Measurements from ENCODE around the gene SLC29A3. TPM values are rescaled to one million over a fixed set of nuclear protein-coding genes. Genes with fewer than 3 reads are reported as not detected.

The SLC29A3 gene
- total RNA-seq, 1 donor = 2.5 TPM

GRCh38 chr10:71278691-71279588 lies 40.1 kb upstream of the SLC29A3 start:
- peak; percentile 55 for DNase-seq (ENCODE audit: insufficient read length, low spot score, missing footprints)
- TF ChIP-seq CTCF (IDR thresholded peaks at IDR 0.05; ENCODE audit: extremely low read depth, low read depth, low read length) = no peak
- no peak overlapping the region for H3K4me2 ChIP-seq (ENCODE audit: insufficient read depth, low read length)
- H3K4me3 ChIP-seq (ENCODE audit: insufficient read depth, low read length) = no peak overlapping the region
- peaks cover 7% of the 10 kb centered on the region for H4K20me1 ChIP-seq (ENCODE audit: insufficient read depth, low read length)
- H3K9me3 ChIP-seq (ENCODE audit: low read depth, low read length) = no peaks in the 10 kb centered on the region
- peaks cover 6% of the 10 kb centered on the region for H3K36me3 ChIP-seq (ENCODE audit: insufficient read depth, low read length)
- H3K79me2 ChIP-seq (ENCODE audit: insufficient read depth, low read length) = no peaks in the 10 kb centered on the region
- H3K4me1 ChIP-seq (ENCODE audit: insufficient read depth, low read length) = no peaks in the 10 kb centered on the region
- H3K27ac ChIP-seq (ENCODE audit: low read depth, low read length) = no peak overlapping the region
- no peaks in the 10 kb centered on the region for H3K27me3 ChIP-seq (ENCODE audit: insufficient read depth, low read length)
- no peak overlapping the region for H2AFZ ChIP-seq (ENCODE audit: low read length)

- Histone ChIP-seq H3K27me3 (ENCODE audit: insufficient read depth, low read length) (no peaks in the 10 kb centered on the region), H3K9me3 (ENCODE audit: low read depth, low read length) (no peaks in the 10 kb centered on the region), H3K4me1 (ENCODE audit: insufficient read depth, low read length) (no peaks in the 10 kb centered on the region), H3K4me3 (ENCODE audit: insufficient read depth, low read length) (no peak overlapping the region), H3K36me3 (ENCODE audit: insufficient read depth, low read length) (peaks cover 6% of the 10 kb centered on the region), H3K4me2 (ENCODE audit: insufficient read depth, low read length) (no peak overlapping the region), H2AFZ (ENCODE audit: low read length) (no peak overlapping the region), H3K79me2 (ENCODE audit: insufficient read depth, low read length) (no peaks in the 10 kb centered on the region), H4K20me1 (ENCODE audit: insufficient read depth, low read length) (peaks cover 9% of the 10 kb centered on the region), H3K27ac (ENCODE audit: low read depth, low read length) (no peak overlapping the region)
- TF ChIP-seq CTCF (IDR thresholded peaks at IDR 0.05; ENCODE audit: extremely low read depth, low read depth, low read length) = no peak
- no peak for DNase-seq (ENCODE audit: insufficient read length, low spot score, missing footprints)
Observed at GRCh38 chr10:71279590-71280170, 39.4 kb upstream of the SLC29A3 start.

GRCh38 chr10:71280216-71280615 lies 38.8 kb upstream of the SLC29A3 start:
- Histone ChIP-seq H4K20me1 (ENCODE audit: insufficient read depth, low read length) (peaks cover 14% of the 10 kb centered on the region), H3K79me2 (ENCODE audit: insufficient read depth, low read length) (no peaks in the 10 kb centered on the region)
- peak; percentile 38 for DNase-seq (ENCODE audit: insufficient read length, low spot score, missing footprints)

More at GRCh38 chr10:71280216-71280615, 38.8 kb upstream of the SLC29A3 start:
- H3K27me3 ChIP-seq (ENCODE audit: insufficient read depth, low read length) = no peaks in the 10 kb centered on the region
- no peak overlapping the region for H3K4me3 ChIP-seq (ENCODE audit: insufficient read depth, low read length)
- no peak overlapping the region for H3K4me2 ChIP-seq (ENCODE audit: insufficient read depth, low read length)
- H3K36me3 ChIP-seq (ENCODE audit: insufficient read depth, low read length) = peaks cover 8% of the 10 kb centered on the region
- no peak overlapping the region for H3K27ac ChIP-seq (ENCODE audit: low read depth, low read length)
- no peaks in the 10 kb centered on the region for H3K9me3 ChIP-seq (ENCODE audit: low read depth, low read length)
- no peak for TF ChIP-seq CTCF (IDR thresholded peaks at IDR 0.05; ENCODE audit: extremely low read depth, low read depth, low read length)
- H3K4me1 ChIP-seq (ENCODE audit: insufficient read depth, low read length) = no peaks in the 10 kb centered on the region
- no peak overlapping the region for H2AFZ ChIP-seq (ENCODE audit: low read length)
